MCF 10A (cell line): ENCODE data around the gene TMEM72. TPM values are rescaled to one million over a fixed set of nuclear protein-coding genes. Genes with fewer than 3 reads are reported as not detected.

Source experiments
- BruUV-seq: library from RNA; stranded (reverse); fragments of 400-500 nt; replicated peaks from 2 replicates; lab custom pipeline; 2021; lab: Mats Ljungman, UMichigan
- CTCF ChIA-PET: fragments of 300-600 bp; sonication (Branson Sonifier 250); formaldehyde crosslinking; extraction: SDS; loops from one replicate; lab custom pipeline; 2021; ENCODE audit warnings: antibody characterized with exemption, inconsistent platforms; lab: Yijun Ruan, JAX
- POLR2A ChIA-PET: fragments of 300-600, 350-650 bp; sonication (Branson Sonifier 250); formaldehyde crosslinking; extraction: SDS; loops from one replicate; lab custom pipeline; 2020; ENCODE audit warnings: antibody characterized with exemption, inconsistent platforms; lab: Yijun Ruan, JAX
- DNase-seq: peaks from one replicate; pipeline ENCODE4 v3.0.0-alpha.2; 2018; ENCODE audit not compliant: unreplicated experiment
- H3K27ac Mint-ChIP-seq: one replicate; pipeline ENCODE4 v1.8.0; 2022; ENCODE audit warnings: mild to moderate bottlenecking, low read depth, mixed read lengths; ENCODE audit not compliant: unreplicated experiment
- H3K27me3 Mint-ChIP-seq: one replicate; pipeline ENCODE4 v1.8.0; 2022; ENCODE audit warnings: mixed read lengths; ENCODE audit not compliant: insufficient read depth, unreplicated experiment
- H3K36me3 Mint-ChIP-seq: one replicate; pipeline ENCODE4 v1.8.0; 2022; ENCODE audit warnings: mild to moderate bottlenecking, moderate library complexity, mixed read lengths; ENCODE audit not compliant: insufficient read depth, unreplicated experiment
- H3K4me1 Mint-ChIP-seq: one replicate; pipeline ENCODE4 v1.8.0; 2022; ENCODE audit warnings: mixed read lengths; ENCODE audit not compliant: insufficient read depth, unreplicated experiment
- H3K4me3 Mint-ChIP-seq: one replicate; pipeline ENCODE4 v1.8.0; 2022; ENCODE audit warnings: mild to moderate bottlenecking, moderate library complexity, mixed read lengths; ENCODE audit not compliant: unreplicated experiment
- H3K9me3 Mint-ChIP-seq: one replicate; pipeline ENCODE4 v1.8.0; 2022; ENCODE audit warnings: mixed read lengths; ENCODE audit not compliant: unreplicated experiment
- intact Hi-C: fragments of 100-400 bp; cut with micrococcal nuclease; formaldehyde crosslinking; loops from 2 replicates; pipeline ENCODE4 v1.14.1; 2022
- total RNA-seq: library from RNA; stranded (reverse); gene quantifications from 2 replicates; pipeline ENCODE4 v1.2.3, GENCODE V29; 2022
- TF ChIP-seq, protein P1 (sequence below): fragments of 200-600 bp; IDR thresholded peaks from one replicate; pipeline ENCODE4 v1.8.0; 2022; ENCODE audit warnings: antibody characterized with exemption, mild to moderate bottlenecking; ENCODE audit not compliant: unreplicated experiment

TMEM72 gene
- total RNA-seq, 1 experiment from 2014 or later, result not detected

DNA sequence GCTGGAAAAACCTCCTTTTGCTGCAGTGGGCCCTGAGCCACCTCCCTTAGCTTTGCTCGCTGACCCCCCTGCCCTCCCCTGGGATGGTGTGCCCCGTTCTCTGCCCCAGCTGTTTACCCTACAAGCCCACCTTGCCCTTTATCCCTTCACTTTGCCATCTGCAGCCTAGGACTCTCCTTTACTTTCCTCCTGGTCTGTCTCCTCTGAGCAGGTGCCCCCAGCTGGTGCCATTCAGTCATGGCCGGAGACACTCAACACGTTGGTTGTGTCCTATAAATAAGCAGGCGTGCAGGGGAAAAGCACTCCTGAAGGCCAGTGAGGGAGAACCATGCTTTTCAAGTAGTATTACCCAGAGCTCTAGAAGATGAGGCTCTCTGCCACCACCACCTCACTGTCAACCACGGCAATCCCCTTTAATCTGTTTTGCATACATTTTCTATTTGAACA is 54.5 kb downstream of the TMEM72 start:
- no peak for DNase-seq
- POLR2A ChIA-PET, result no interaction called here
- H3K27ac Mint-ChIP-seq, result no peak overlapping the region
- H3K36me3 Mint-ChIP-seq, result no peaks in the 10 kb centered on the region
- TF ChIP-seq, protein P1, sequence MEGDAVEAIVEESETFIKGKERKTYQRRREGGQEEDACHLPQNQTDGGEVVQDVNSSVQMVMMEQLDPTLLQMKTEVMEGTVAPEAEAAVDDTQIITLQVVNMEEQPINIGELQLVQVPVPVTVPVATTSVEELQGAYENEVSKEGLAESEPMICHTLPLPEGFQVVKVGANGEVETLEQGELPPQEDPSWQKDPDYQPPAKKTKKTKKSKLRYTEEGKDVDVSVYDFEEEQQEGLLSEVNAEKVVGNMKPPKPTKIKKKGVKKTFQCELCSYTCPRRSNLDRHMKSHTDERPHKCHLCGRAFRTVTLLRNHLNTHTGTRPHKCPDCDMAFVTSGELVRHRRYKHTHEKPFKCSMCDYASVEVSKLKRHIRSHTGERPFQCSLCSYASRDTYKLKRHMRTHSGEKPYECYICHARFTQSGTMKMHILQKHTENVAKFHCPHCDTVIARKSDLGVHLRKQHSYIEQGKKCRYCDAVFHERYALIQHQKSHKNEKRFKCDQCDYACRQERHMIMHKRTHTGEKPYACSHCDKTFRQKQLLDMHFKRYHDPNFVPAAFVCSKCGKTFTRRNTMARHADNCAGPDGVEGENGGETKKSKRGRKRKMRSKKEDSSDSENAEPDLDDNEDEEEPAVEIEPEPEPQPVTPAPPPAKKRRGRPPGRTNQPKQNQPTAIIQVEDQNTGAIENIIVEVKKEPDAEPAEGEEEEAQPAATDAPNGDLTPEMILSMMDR, result no peak
- BruUV-seq, result no TSS peak
- peaks cover 18% of the 10 kb centered on the region for H3K4me1 Mint-ChIP-seq
- CTCF ChIA-PET, result interaction anchor here (1.0 to 3.4 kb wide), 3 partner anchors 12 to 33 kb away, joined by 4 to 10 read pairs (median 7); partner anchors contain the start of gene DEPP1
- intact Hi-C loops, result no loop called here
- H3K27me3 Mint-ChIP-seq, result no peaks in the 10 kb centered on the region
- H3K4me3 Mint-ChIP-seq, result no peak overlapping the region
- no peaks in the 10 kb centered on the region for H3K9me3 Mint-ChIP-seq

- TF ChIP-seq, protein P1, result no peak
- no TSS peak for BruUV-seq
- H3K9me3 Mint-ChIP-seq, result no peaks in the 10 kb centered on the region
- ChIA-PET POLR2A (no interaction called here), CTCF (interaction anchor here (0.6 to 3.4 kb wide), 6 partner anchors 9 to 1291 kb away, joined by 3 to 10 read pairs (median 8); partner anchors contain the start of gene DEPP1)
- no peak overlapping the region for H3K27ac Mint-ChIP-seq
- intact Hi-C loops, result no loop called here
- H3K4me3 Mint-ChIP-seq, result no peak overlapping the region
- DNase-seq, result no peak
- no peaks in the 10 kb centered on the region for H3K36me3 Mint-ChIP-seq
- no peaks in the 10 kb centered on the region for H3K27me3 Mint-ChIP-seq
- H3K4me1 Mint-ChIP-seq, result peaks cover 18% of the 10 kb centered on the region
Measured at GRCh38 chr10:44966129-44966815, 55.1 kb downstream of the TMEM72 start.

DNA sequence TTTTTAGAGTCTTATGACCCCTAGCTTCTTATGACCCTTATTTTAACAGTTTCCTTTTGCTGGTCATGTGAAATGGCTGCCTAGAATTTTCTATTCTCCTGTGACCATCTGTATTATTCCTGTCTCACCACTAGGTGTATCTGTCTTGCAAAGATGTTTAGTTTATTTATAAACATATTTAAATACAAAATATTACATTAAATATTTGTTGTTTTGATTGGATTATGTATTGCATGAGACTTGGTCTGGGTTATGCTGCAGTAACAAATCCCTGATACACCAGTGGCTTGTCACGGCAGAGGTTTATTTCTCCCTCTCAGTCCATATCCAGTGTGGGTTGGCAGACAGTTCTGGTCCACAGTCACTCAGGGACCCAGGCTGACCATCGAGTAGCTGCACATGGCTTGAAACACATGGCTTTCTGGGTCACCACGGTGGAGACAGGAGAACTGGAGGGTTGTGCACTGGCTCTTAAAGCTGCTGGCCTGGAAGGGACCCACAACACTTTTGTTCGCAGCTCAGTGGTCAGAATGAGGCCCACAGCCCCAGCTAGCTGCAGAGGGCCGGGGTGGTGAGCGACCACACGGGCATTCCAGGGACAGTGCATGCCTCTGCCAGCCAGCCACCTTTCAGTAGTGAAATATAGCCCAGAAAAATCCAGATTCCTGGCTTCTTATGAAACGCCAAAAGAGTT is 55.8 kb downstream of the TMEM72 start:
- Mint-ChIP-seq H3K4me3 (no peak overlapping the region), H3K27ac (no peak overlapping the region), H3K4me1 (peaks cover 18% of the 10 kb centered on the region), H3K36me3 (no peaks in the 10 kb centered on the region), H3K27me3 (no peaks in the 10 kb centered on the region), H3K9me3 (no peaks in the 10 kb centered on the region)
- intact Hi-C loops, result no loop called here
- TF ChIP-seq, protein P1, result peak; percentile 17
- POLR2A ChIA-PET, result interaction anchor here (1.3 kb wide), 1 partner anchor 11 kb away, joined by 6 read pairs; the partner anchor contains the start of gene DEPP1
- no peak for DNase-seq
- CTCF ChIA-PET, result interaction anchor here (0.6 to 4.1 kb wide), 7 partner anchors 9 to 1292 kb away, joined by 3 to 16 read pairs (median 9); no protein-coding TSS in a partner anchor
- BruUV-seq, result no TSS peak

GRCh38 chr10:44967616-44968015 is 56.5 kb downstream of the TMEM72 start:
- BruUV-seq, result no TSS peak
- no peak overlapping the region for H3K27ac Mint-ChIP-seq
- TF ChIP-seq, protein P1, result no peak
- H3K4me3 Mint-ChIP-seq, result no peak overlapping the region
- H3K4me1 Mint-ChIP-seq, result peaks cover 18% of the 10 kb centered on the region
- intact Hi-C loops, result no loop called here
- POLR2A ChIA-PET, result interaction anchor here (1.3 kb wide), 1 partner anchor 11 kb away, joined by 6 read pairs; the partner anchor contains the start of gene DEPP1
- no peak for DNase-seq
- H3K36me3 Mint-ChIP-seq, result peaks cover 1% of the 10 kb centered on the region
- CTCF ChIA-PET, result interaction anchor here (0.6 to 4.1 kb wide), 7 partner anchors 8 to 921 kb away, joined by 3 to 16 read pairs (median 9); no protein-coding TSS in a partner anchor
- no peaks in the 10 kb centered on the region for H3K27me3 Mint-ChIP-seq
- H3K9me3 Mint-ChIP-seq, result no peaks in the 10 kb centered on the region
